Upper lobe of right lung (tissue), 1 donor: ENCODE data around the gene IGSF23. TPM values are rescaled to one million over a fixed set of nuclear protein-coding genes. Genes with fewer than 3 reads are reported as not detected.

Experiments
- ATAC-seq: fragments of 200-7000 bp; cut with Tn5 transposase; one replicate; pipeline ENCODE4 v1.9.1; 2020; ENCODE audit warnings: mild to moderate bottlenecking, moderate library complexity
- DNase-seq: peaks from one replicate; pipeline ENCODE4 v3.0.0-alpha.2; 2020
- H3K27ac ChIP-seq: fragments of 200-600 bp; one replicate; pipeline ENCODE4 v1.8.0; 2022
- H3K27me3 ChIP-seq: fragments of 200-600 bp; one replicate; pipeline ENCODE4 v1.8.0; 2022; ENCODE audit warnings: mild to moderate bottlenecking
- H3K36me3 ChIP-seq: fragments of 200-600 bp; one replicate; pipeline ENCODE4 v1.8.0; 2022
- H3K4me1 ChIP-seq: fragments of 200-600 bp; one replicate; pipeline ENCODE4 v1.8.0; 2022
- H3K4me3 ChIP-seq: fragments of 200-600 bp; one replicate; pipeline ENCODE4 v1.8.0; 2022; ENCODE audit warnings: mild to moderate bottlenecking
- H3K9me3 ChIP-seq: fragments of 200-600 bp; one replicate; pipeline ENCODE4 v1.8.0; 2022
- intact Hi-C: fragments of 100-400 bp; cut with DNase I; formaldehyde crosslinking; loops from one replicate; pipeline ENCODE4 v1.11.0; 2022
- total RNA-seq: library from RNA; stranded (reverse); fragmentation: NEBNext Ultra II Directional; extraction: Animal tissue kit (Norgen Biotek cat#: 25700); gene quantifications from one replicate; pipeline ENCODE4 v1.2.1, GENCODE V29; 2021
- TF ChIP-seq, protein P1 (sequence below): fragments of 200-600 bp; IDR thresholded peaks from one replicate; pipeline ENCODE4 v1.8.0; 2022; ENCODE audit warnings: antibody characterized with exemption
- donor health status: DM: no; HTN: yes; CAD: no; lungs with severe emphysema.

The IGSF23 gene
- total RNA-seq, 1 donor from 2014 or later = not detected

DNA sequence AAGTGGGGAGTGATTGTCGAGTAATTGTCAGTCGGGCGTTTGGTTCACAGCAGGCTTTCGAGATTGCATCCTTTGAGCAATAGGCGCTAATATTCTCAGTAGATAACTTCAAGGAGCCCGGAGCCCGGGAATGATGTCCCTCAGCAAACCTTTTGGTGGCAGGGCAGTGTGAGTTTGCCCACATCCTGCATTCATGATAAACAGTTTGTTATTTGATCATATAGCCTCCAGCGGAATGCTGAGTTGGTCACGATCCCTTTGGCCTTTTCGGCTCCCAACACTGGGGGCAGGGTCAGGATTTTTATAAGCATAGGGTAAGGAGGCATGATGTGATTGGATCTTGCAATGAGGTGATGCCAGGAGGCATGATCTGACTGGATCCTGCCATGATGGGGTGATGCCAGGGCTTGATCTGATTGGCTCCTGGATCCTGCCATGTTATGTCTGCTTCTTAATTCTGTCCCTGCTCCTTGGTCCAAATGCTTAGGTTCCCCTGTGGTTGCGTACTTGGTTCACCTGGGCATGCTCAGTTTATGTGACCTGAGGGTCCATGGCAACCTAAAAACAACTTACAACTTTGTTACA lies 38.2 kb upstream of the IGSF23 start:
- H3K27me3 ChIP-seq = no peaks in the 10 kb centered on the region
- no peaks in the 10 kb centered on the region for H3K36me3 ChIP-seq
- no peak overlapping the region for H3K4me3 ChIP-seq
- H3K4me1 ChIP-seq = no peaks in the 10 kb centered on the region
- TF ChIP-seq, protein P1, sequence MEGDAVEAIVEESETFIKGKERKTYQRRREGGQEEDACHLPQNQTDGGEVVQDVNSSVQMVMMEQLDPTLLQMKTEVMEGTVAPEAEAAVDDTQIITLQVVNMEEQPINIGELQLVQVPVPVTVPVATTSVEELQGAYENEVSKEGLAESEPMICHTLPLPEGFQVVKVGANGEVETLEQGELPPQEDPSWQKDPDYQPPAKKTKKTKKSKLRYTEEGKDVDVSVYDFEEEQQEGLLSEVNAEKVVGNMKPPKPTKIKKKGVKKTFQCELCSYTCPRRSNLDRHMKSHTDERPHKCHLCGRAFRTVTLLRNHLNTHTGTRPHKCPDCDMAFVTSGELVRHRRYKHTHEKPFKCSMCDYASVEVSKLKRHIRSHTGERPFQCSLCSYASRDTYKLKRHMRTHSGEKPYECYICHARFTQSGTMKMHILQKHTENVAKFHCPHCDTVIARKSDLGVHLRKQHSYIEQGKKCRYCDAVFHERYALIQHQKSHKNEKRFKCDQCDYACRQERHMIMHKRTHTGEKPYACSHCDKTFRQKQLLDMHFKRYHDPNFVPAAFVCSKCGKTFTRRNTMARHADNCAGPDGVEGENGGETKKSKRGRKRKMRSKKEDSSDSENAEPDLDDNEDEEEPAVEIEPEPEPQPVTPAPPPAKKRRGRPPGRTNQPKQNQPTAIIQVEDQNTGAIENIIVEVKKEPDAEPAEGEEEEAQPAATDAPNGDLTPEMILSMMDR = no peak
- ATAC-seq (no peak), DNase-seq (no peak)
- intact Hi-C loops = no loop called here
- H3K27ac ChIP-seq = no peak overlapping the region
- H3K9me3 ChIP-seq = no peaks in the 10 kb centered on the region

DNA sequence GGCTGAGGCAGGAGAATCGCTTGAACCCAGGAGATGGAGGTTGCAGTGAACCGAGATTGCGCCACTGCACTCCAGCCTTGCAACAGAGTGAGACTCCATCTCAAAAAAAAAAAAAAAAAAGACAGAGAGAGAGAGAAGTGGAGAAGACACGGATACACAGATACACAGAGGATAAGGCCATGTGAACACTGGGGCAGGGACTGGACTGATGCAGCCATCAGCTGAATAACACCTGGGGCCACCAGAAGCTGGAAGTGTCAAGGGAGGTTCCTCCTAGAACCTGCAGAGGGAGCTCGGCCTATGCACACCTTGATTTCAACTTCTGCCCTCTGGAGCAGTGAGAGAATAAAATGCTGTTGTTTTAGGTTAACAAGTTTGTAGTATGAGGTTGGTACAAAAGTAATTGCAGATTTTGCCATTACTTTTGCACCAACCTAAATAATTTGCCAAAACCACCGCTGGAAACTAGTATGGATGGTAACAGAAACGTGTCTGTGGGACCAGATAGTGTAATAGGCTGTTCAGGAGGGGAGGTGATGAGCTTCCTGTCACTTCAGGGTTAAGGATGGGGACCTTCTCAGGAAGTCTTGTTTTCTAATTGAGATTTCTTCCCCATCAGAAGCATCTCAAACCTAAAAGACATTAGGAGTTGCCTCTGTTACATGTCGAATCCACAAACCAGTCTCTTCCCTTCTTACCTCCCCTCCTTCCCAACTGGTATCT lies 36.4 kb upstream of the IGSF23 start:
- Histone ChIP-seq H3K27ac (no peak overlapping the region), H3K27me3 (no peaks in the 10 kb centered on the region), H3K4me3 (no peak overlapping the region), H3K36me3 (no peaks in the 10 kb centered on the region), H3K4me1 (no peaks in the 10 kb centered on the region), H3K9me3 (no peaks in the 10 kb centered on the region)
- DNase-seq (no peak), ATAC-seq (peak; percentile 90)
- intact Hi-C loops = no loop called here
- TF ChIP-seq, protein P1 = peak; percentile 62

DNA sequence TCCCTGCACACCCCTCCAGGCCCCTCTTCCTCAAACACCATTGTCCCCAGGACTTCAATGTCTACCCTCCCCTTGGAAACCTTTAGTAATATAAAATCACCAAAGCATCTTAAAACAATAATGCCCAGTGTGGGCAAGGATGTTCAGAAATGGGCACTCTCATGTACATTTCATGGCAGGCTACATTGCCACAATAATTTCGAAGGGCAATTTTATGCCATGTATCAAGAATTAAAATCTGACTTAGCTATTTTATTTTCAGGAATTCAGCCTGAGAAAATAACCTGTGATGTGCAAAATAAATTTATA lies 35.8 kb upstream of the IGSF23 start:
- H3K4me3 ChIP-seq = no peak overlapping the region
- intact Hi-C loops = no loop called here
- ATAC-seq = no peak
- H3K9me3 ChIP-seq = no peaks in the 10 kb centered on the region
- TF ChIP-seq, protein P1 = no peak
- H3K27me3 ChIP-seq = no peaks in the 10 kb centered on the region
- no peaks in the 10 kb centered on the region for H3K4me1 ChIP-seq
- no peak overlapping the region for H3K27ac ChIP-seq
- H3K36me3 ChIP-seq = no peaks in the 10 kb centered on the region
- DNase-seq = no peak

DNA sequence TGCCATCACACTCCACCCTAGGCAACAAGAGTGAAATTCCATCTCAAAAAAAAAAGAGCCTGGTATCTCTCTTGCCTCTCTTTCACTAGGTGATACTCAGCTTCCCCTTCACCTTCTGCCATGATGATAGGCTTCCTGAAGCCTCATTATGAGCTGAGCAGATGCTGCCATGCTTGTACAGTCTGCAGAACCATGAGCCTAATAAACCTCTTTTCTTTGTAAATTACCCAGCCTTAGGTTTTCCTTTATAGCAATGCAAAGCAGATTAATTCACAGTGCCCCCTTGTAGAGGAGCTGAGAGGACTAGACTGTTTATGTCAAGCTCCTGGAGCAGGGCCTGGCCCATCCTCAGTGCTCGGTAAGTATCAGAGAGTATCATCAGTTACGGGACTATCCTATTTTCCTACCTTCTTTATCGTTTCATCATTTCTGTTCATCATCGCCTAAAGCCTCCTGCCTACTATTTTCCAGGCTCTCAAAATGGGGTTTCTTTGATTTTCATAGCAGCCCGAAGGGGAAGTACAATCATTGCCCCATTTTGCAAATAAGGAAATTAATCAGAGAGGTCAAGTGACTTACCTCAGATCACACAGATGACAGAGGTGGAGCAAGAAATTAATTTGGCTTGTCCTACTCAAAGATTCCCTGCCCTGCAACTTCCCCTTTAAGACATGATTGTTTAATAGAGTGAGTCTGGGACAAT lies 33.5 kb upstream of the IGSF23 start:
- ATAC-seq (peak; percentile 20), DNase-seq (no peak)
- Histone ChIP-seq H3K36me3 (no peaks in the 10 kb centered on the region), H3K4me1 (no peaks in the 10 kb centered on the region), H3K4me3 (no peak overlapping the region), H3K27me3 (no peaks in the 10 kb centered on the region), H3K9me3 (no peaks in the 10 kb centered on the region), H3K27ac (no peak overlapping the region)
- TF ChIP-seq, protein P1 = no peak
- intact Hi-C loops = no loop called here

DNA sequence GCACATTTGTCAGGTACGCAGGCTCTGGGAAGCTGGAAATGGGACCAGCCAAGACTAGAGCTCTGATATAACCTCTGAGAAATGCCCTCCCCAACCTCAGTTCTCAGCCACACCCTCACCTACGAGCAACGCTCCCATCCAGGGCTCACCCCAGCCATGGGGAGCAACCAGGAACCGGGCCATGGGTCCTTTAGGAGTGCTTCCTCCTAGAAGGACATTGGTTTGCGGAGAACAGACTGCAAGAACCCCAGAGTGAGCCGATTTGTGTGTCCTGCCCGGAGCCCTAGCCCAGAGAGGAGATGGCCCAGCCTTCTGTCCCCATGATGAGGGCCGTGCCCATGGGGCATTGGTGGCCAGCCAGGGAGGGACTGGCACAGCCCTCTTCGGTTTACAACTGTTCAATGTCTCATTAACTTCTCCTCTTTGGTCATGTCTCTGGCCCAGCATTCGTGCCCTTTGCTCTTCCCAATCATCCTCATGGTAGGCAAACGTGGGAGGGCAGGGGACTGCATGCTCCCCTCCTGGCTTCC lies 32.9 kb upstream of the IGSF23 start:
- intact Hi-C loops = no loop called here
- Histone ChIP-seq H3K27ac (no peak overlapping the region), H3K4me1 (no peaks in the 10 kb centered on the region), H3K4me3 (no peak overlapping the region), H3K9me3 (no peaks in the 10 kb centered on the region), H3K36me3 (no peaks in the 10 kb centered on the region), H3K27me3 (no peaks in the 10 kb centered on the region)
- TF ChIP-seq, protein P1 = no peak
- ATAC-seq = no peak
- DNase-seq = no peak
